Effector memory CD8-positive, alpha-beta T cell (primary cell): ENCODE results near the gene MDM4.

Source experiments
- ATAC-seq: fragments of 150-1000 bp; cut with Tn5 transposase; replicated peaks from 2 replicates; pipeline ENCODE4 v1.10.0; 2021; ENCODE audit warnings: mild to moderate bottlenecking, moderate library complexity
- DNase-seq, 3 experiments: peaks; one replicate each; pipeline ENCODE4 v3.0.0; 2021
- H3K27ac Mint-ChIP-seq, 2 donors: one replicate each; pipeline ENCODE4 v1.8.0; 2022; ENCODE audit warnings: mild to moderate bottlenecking in 2 of 2, mixed read lengths in 2 of 2, moderate library complexity in 2 of 2
- H3K27me3 Mint-ChIP-seq, 2 donors: one replicate each; pipeline ENCODE4 v1.8.0; 2022; ENCODE audit warnings: mixed read lengths in 2 of 2
- H3K36me3 Mint-ChIP-seq: one replicate; pipeline ENCODE4 v1.8.0; 2022; ENCODE audit warnings: mild to moderate bottlenecking, moderate library complexity, mixed read lengths; ENCODE audit not compliant: insufficient read depth
- H3K4me1 Mint-ChIP-seq, 2 donors: one replicate each; pipeline ENCODE4 v1.8.0; 2022; ENCODE audit warnings: low read depth in 2 of 2, mixed read lengths in 2 of 2
- H3K4me3 Mint-ChIP-seq, 2 donors: one replicate each; pipeline ENCODE4 v1.8.0; 2022; ENCODE audit warnings: mild to moderate bottlenecking in 2 of 2, mixed read lengths in 2 of 2, moderate library complexity in 2 of 2
- H3K9me3 Mint-ChIP-seq, 2 donors: one replicate each; pipeline ENCODE4 v1.8.0; 2022; ENCODE audit warnings: mixed read lengths in 2 of 2

MDM4 gene

GRCh38 chr1:204574865-204575163 lies 58.6 kb downstream of the MDM4 start:
- no peak for DNase-seq
- peaks cover 33% of the 10 kb centered on the region for H3K36me3 Mint-ChIP-seq
- no peaks in the 10 kb centered on the region for H3K27me3 Mint-ChIP-seq
- ATAC-seq: no peak
- no peak overlapping the region for H3K4me3 Mint-ChIP-seq
- H3K4me1 Mint-ChIP-seq: peaks cover 8 to 15% of the 10 kb centered on the region in 2 donors
- no peaks in the 10 kb centered on the region for H3K9me3 Mint-ChIP-seq
- no peak overlapping the region for H3K27ac Mint-ChIP-seq

GRCh38 chr1:204575221-204576190 lies 59.3 kb downstream of the MDM4 start:
- no peaks in the 10 kb centered on the region for H3K9me3 Mint-ChIP-seq
- H3K4me1 Mint-ChIP-seq: peaks cover 12 to 21% of the 10 kb centered on the region in 2 donors
- H3K4me3 Mint-ChIP-seq: no peak overlapping the region
- no peak for DNase-seq
- peaks cover 29% of the 10 kb centered on the region for H3K36me3 Mint-ChIP-seq
- ATAC-seq: no peak
- no peaks in the 10 kb centered on the region for H3K27me3 Mint-ChIP-seq
- peak overlapping the region in 1 of 2 donors; percentile 10 for H3K27ac Mint-ChIP-seq

GRCh38 chr1:204576422-204576821 lies 60.2 kb downstream of the MDM4 start:
- Mint-ChIP-seq H3K4me3 (no peak overlapping the region), H3K27ac (peak overlapping the region in 1 of 2 donors; percentile 10), H3K4me1 (peaks cover 12 to 21% of the 10 kb centered on the region in 2 donors), H3K9me3 (no peaks in the 10 kb centered on the region), H3K27me3 (no peaks in the 10 kb centered on the region), H3K36me3 (peaks cover 23% of the 10 kb centered on the region)
- DNase-seq: no peak
- no peak for ATAC-seq

- no peaks in the 10 kb centered on the region for H3K27me3 Mint-ChIP-seq
- DNase-seq: no peak
- peak overlapping the region in 1 of 2 donors; percentile 88 for H3K27ac Mint-ChIP-seq
- no peak for ATAC-seq
- peaks cover 10 to 21% of the 10 kb centered on the region in 2 donors for H3K4me1 Mint-ChIP-seq
- H3K36me3 Mint-ChIP-seq: peaks cover 13% of the 10 kb centered on the region
- H3K9me3 Mint-ChIP-seq: no peaks in the 10 kb centered on the region
- no peak overlapping the region for H3K4me3 Mint-ChIP-seq
These were observed 61.7 kb downstream of the MDM4 start for GRCh38 chr1:204577794-204578478.

DNA sequence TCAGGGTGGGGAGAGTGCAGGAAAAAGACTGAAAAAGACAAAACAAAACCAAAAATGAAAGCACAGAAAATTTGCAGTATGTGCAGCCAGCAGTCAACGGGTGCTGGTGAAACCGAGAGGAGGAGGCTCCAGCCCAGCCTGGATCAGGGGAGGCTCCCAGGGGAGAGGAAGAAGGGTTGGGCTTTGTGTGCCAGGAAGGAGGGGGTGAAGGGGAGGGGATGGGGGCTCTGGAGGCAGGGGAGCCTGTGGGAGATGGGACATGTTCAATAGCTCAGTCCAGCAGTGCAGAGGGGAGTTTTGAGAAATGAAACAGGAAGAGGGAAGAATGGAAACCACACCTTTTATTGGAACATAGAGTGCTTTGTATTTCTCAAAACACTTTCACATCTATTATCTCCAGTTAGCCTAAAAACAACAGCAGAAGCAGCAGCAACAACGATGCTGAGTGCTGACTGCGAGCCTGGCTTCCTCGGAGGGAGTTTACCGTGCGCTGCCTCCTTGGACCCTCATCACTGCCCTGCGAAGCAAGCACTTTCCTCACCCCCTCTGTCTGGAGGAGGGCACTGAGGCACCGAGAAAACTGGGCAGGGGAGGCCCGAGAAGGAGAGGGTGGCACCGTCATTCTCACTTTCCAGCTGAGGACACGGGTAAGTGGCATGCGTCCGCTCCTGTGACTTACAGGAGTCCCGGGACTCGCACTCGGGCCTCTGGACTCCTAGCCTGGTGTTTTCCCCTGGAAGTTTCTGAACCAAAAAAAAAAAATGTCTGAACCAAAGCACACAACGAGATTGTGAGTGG lies 62.9 kb downstream of the MDM4 start:
- Mint-ChIP-seq H3K27ac (peak overlapping the region; percentile 88 to 89), H3K4me1 (peaks cover 10 to 21% of the 10 kb centered on the region in 2 donors), H3K27me3 (no peaks in the 10 kb centered on the region), H3K4me3 (peak overlapping the region; percentile 69 to 72), H3K36me3 (peaks cover 13% of the 10 kb centered on the region), H3K9me3 (no peaks in the 10 kb centered on the region)
- peak; percentile 31 for ATAC-seq
- no peak for DNase-seq

DNA sequence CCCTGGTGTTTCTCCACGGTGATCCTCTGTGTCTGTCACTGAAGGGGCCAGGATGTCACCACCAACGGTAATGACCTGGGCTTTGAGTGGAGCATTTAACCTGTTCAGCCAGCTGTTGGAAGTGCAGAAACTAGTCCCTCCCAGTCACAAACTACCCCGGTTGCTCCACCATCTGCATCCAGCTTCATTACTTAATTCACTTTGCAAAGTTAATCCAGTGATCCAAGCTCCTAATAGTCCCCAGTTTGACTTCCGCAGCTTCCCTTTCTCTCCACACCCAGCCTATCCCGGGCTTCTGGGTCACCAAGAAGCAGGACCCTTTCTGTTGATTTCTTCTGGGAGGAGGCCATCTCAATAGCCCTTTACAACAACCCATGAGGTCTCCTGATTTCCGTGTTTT lies 63.5 kb downstream of the MDM4 start:
- peak overlapping the region; percentile 69 to 72 for H3K4me3 Mint-ChIP-seq
- ATAC-seq (no peak), DNase-seq (no peak)
- H3K36me3 Mint-ChIP-seq: peaks cover 10% of the 10 kb centered on the region
- no peaks in the 10 kb centered on the region for H3K9me3 Mint-ChIP-seq
- no peaks in the 10 kb centered on the region for H3K27me3 Mint-ChIP-seq
- peak overlapping the region; percentile 88 to 89 for H3K27ac Mint-ChIP-seq
- H3K4me1 Mint-ChIP-seq: peaks cover 10 to 21% of the 10 kb centered on the region in 2 donors

DNA sequence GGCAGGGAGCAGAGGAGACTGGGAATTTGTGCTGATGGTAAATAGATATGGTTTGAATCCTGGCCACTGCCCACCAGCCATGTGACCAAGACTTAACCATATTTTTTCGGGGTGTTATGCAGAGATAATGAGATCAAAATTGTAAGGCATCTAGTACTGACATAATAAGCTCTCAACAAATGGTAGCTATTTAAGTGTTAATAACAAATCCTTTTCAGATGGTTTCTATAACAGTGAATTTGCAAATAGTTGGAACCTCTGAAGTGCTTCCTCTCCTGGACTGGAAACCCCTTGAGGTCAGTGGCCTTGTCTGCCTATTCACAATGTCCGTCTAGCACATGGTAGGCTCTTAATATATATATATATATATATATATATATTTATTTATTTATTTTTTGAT lies 64.7 kb downstream of the MDM4 start:
- DNase-seq (no peak), ATAC-seq (no peak)
- Mint-ChIP-seq H3K9me3 (no peaks in the 10 kb centered on the region), H3K4me3 (no peak overlapping the region), H3K27me3 (no peaks in the 10 kb centered on the region), H3K36me3 (peaks cover 13% of the 10 kb centered on the region), H3K4me1 (peaks cover 13 to 21% of the 10 kb centered on the region in 2 donors), H3K27ac (no peak overlapping the region)

GRCh38 chr1:204581759-204582158 lies 65.6 kb downstream of the MDM4 start:
- Mint-ChIP-seq H3K27me3 (no peaks in the 10 kb centered on the region), H3K9me3 (no peaks in the 10 kb centered on the region), H3K36me3 (peaks cover 13% of the 10 kb centered on the region), H3K4me3 (no peak overlapping the region), H3K27ac (no peak overlapping the region), H3K4me1 (peaks cover 13 to 21% of the 10 kb centered on the region in 2 donors)
- ATAC-seq: no peak
- no peak for DNase-seq

- H3K4me3 Mint-ChIP-seq: no peak overlapping the region
- peaks cover 8 to 11% of the 10 kb centered on the region in 2 donors for H3K4me1 Mint-ChIP-seq
- ATAC-seq (peak; percentile 30), DNase-seq (no peak)
- peaks cover 9% of the 10 kb centered on the region for H3K36me3 Mint-ChIP-seq
- no peaks in the 10 kb centered on the region for H3K27me3 Mint-ChIP-seq
- H3K9me3 Mint-ChIP-seq: no peaks in the 10 kb centered on the region
- H3K27ac Mint-ChIP-seq: peak overlapping the region; percentile 16 to 46
These were observed 67.9 kb downstream of the MDM4 start for GRCh38 chr1:204583909-204584632.

- DNase-seq (peak in 2 of 3 experiments; percentile 10 to 15), ATAC-seq (peak; percentile 82)
- peaks cover 6 to 10% of the 10 kb centered on the region in 2 donors for H3K4me1 Mint-ChIP-seq
- H3K36me3 Mint-ChIP-seq: peaks cover 9% of the 10 kb centered on the region
- no peaks in the 10 kb centered on the region for H3K27me3 Mint-ChIP-seq
- H3K27ac Mint-ChIP-seq: peak overlapping the region; percentile 19 to 55
- no peaks in the 10 kb centered on the region for H3K9me3 Mint-ChIP-seq
- peak overlapping the region; percentile 37 to 49 for H3K4me3 Mint-ChIP-seq
These were observed 68.6 kb downstream of the MDM4 start for GRCh38 chr1:204584699-204585372.

GRCh38 chr1:204587621-204588020 lies 71.4 kb downstream of the MDM4 start:
- peaks cover 7% of the 10 kb centered on the region for H3K36me3 Mint-ChIP-seq
- ATAC-seq (no peak), DNase-seq (no peak)
- no peaks in the 10 kb centered on the region for H3K9me3 Mint-ChIP-seq
- H3K27me3 Mint-ChIP-seq: no peaks in the 10 kb centered on the region
- H3K4me3 Mint-ChIP-seq: no peak overlapping the region
- peaks cover 0 to 7% of the 10 kb centered on the region in 2 donors for H3K4me1 Mint-ChIP-seq
- no peak overlapping the region for H3K27ac Mint-ChIP-seq

- H3K27me3 Mint-ChIP-seq: no peaks in the 10 kb centered on the region
- no peaks in the 10 kb centered on the region for H3K9me3 Mint-ChIP-seq
- H3K4me1 Mint-ChIP-seq: peaks cover 0 to 7% of the 10 kb centered on the region in 2 donors
- H3K4me3 Mint-ChIP-seq: no peak overlapping the region
- H3K36me3 Mint-ChIP-seq: peaks cover 4% of the 10 kb centered on the region
- ATAC-seq (no peak), DNase-seq (no peak)
- H3K27ac Mint-ChIP-seq: peak overlapping the region in 1 of 2 donors; percentile 34
These were observed 72.6 kb downstream of the MDM4 start for GRCh38 chr1:204588826-204589225.
